HG03342 (cell line): Measurements from ENCODE around the gene CCR7.

Experiments used
- ATAC-seq: cut with Tn5 transposase; IDR thresholded peaks from one replicate; pipeline ENCODE4 v1.9.1; 2021; ENCODE audit warnings: mild to moderate bottlenecking, moderate library complexity; ENCODE audit not compliant: unreplicated experiment

CCR7 gene

DNA sequence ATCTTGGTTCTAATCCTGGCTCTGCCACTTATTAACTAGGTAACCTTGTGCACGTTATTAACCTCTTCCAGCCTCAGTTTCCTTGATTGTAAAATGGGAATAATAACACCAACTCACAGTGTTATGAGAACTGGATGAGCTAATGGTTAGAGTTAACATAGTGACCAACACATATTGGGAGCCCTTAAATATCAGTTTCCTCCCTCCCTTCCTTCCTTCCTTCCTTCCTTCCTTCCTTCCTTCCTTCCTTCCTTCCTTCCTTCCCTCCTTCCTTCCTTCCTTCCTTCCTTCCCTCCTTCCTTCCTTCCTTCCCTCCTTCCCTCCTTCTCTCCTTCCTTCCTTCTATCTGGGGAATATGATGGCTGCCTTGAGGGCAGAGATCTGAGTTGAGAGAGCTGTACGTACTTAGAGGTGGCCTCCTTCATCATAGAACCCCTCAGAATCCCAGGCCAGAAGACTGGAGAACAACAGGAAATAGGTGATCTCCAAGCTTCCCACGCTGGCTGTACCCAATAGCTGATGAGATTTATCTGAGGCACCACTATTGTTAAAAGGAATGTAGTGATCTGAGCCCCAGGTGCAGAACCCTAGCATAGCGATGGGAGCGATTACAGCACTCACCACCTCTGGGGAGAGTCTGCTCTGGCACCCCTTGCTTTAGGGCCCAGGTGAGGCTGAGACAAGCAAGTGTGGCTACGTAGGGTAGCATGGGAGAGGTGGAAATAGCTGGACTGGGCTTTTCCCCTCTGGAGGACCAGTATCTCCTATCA is 26.2 kb downstream of the CCR7 start:
- no peak for ATAC-seq

DNA sequence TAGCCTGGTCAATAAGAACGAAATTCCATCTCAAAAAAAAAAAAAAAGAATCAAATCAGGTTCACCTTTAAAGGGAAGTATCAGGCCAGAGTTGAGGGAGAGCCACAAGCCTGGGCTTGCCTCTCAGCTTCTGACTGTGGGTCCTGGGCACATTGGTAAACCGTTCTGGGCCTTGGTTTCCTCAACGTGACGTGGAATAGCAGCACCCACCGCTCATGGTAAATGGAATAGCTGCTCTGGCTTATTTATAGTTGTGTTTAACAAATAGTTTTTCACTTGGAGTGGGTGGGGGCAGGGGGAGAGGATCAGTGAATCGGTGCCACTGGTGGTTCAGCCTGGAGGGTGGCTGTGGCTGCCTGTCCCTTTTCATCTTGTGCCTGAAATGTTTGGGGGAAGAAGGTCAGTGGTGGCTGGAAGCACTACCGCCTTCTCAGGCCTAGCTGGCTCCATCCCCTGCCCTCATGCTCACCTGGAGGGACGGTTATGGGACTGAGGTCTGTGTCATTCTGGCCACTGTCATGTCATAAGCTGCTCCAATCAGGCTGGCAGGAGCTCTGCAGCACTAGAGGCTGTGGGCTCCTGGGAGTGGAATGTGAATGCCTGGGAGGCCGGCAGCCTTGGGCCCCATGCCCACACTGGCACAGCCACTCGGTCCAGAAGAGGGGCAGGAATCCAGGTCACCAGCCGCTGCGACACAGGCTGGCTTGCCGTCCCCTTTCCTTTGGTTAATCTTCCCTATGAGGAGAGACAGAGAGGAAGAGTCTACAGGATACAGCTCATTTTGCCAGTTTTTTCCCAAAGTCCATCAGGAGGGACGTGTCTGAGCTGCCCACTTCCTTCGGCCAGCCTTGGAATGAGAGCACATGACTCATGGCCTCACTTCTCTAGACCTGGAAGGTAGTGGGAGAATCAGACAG is 27.0 kb downstream of the CCR7 start:
- ATAC-seq = no peak

DNA sequence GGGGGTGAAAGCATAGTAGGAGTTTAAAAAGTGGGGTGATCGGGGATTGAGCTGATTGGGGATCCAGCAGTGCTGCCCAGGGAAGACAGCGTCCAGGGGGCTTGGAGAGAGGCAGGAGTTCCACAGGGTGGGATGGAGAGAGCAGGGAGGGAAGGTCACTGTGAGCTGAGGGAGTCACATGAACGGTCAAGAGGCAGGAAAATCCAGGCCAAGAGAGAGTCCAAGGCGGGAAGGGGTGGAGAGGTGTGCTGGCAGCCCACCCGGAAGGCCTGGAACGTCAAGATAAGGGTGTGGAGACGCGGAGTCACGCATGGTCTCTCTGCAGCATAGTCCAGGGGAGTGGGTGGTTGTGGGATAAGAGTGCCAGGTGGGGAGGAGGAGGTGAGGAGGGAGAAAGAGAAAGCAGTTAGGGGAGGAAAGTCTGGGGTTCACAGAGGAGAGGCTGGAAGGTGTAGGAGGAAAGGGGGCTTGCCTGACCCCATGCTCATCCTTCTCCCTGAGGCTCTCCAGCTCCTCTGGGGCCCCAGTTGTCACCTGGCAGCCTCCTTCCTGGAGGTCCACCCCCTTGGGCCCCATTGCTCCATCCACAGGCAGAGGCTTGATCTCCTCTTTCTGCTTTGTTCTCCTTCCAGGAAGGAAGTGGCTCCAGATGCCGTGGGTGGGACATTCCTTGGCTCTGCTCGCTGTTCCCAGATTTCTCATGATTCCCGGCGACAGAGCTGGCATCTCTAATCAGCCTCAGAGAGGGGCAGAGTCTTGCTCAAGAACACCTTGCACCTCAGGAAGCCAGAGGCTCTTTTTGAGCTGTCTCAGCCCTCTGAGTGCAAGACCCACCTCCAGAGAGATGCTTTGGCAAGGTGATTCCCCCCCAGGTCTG is 28.7 kb downstream of the CCR7 start:
- no peak for ATAC-seq

DNA sequence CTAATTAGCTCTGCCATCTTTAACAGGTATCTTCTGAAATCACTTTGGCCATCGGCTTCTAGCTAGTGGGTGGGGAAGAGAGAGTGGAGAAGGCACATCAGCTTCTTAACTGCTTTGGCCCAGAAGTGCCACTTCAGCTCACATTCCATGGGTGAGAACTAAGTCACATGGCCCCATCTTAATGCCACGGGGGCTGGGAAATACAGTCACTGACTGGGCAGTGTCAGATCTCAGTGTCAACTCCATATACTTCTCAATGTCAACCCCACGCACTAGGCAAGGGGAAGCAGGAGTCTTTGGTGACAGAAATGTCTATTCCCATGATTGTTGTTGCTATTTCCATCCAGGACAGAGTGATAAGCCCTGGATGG is 29.4 kb downstream of the CCR7 start:
- ATAC-seq = no peak

DNA sequence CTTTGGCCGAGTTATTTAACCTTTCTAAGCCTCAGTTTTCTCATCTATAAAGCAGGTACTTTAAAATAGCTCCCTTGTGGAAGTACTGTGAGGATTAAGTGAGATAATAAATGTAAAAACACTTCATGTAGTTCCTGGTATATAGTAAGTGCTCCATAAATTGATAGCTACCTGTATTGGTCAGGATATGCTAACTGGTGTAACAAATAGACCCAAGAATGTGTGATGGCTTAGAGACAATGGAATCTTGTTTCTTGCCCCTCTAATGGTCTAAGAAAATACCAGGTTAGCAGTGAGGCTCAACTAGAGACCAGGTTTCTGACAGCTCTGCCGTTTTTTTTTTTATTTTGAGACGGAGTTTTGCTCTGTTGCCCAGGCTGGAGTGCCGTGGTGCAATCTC is 29.8 kb downstream of the CCR7 start:
- ATAC-seq = no peak

DNA sequence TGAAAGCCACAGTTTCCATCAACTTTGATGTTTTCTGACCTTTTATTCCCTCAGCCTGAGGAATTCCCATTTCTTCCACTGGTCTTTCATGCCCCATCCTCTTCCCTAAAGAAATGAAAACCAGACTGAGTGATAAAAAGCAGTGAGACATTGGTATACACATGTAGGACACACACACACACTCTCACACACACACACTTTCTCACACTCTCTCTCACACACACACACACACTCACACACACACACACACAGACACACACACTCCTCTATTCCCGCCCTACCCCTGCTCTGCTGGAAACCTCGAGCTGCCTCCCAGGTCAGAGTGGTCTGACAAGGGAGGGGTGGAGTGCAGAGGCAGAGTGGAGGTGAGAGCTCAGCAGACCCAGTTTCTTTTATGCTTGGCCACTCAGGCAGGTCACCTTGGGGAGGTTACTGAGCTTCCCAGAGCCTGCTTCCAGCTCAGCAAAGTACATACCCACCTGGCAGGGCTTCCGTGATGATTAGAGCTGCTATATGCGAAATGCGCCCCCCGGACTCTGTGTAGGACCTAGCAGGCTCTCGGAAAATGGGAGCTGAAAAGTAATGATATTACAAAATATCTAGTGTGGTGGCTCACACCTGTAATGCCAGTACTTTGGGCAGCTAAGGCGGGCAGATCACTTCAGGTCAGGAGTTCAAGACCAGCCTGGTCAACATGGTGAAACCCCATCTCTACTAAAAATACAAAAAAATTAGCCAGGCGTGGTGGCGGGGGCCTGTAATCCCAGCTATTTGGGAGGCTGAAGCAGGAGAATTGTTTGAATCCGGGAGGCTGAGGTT is 30.7 kb downstream of the CCR7 start:
- ATAC-seq = no peak

DNA sequence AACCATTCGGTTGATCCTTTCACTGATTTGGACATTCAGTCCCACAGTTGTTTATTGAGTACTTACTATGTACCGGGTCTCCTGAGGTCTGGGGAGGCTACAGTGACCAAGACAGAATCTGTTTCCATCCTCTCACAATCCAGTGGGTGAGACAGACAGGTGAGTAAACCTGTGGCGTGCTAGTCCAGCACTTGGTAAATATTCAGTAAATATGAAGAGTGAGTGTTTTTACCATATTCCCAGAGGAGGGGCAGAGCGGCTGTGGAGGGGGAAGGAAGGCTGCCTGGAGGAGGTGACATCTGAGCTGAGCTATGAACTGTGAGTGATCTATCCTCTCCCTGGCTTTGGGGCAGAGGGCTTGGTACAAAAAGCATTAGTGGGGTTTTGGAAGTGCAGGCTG is 31.4 kb downstream of the CCR7 start:
- ATAC-seq = no peak

DNA sequence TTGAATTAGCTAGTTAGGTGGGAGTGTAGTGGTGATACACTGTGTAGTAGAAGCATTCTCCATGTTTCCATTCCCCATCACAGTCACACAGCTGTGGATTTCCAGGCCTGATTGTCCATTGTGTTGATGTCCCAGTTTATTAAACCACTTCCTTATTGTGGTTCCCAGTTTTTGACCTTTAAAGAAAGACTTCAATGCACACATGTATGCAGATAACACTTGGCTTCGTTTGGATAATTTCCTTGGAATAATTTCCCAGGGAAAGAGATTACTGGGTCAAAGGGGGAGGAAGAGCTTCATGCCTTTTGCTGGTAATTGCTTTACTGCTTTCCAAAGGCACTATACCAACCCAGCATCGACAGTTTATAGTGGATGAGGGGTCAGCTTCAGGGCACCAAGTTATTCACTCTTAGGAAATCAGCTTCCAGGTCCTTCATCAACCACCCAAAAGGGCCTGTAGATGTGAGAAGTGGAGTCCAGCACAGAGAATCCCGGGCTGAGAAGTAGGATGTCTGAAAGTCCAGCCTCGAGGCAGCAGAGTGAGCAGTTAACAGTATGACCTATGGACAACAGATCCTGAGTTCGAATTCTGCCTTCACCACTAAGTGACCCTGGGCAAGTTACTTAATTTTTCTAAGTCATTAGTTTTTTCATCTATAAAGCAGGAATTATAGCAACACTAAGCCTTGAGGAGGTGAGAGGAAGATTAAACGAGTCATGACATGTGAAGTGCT is 32.6 kb downstream of the CCR7 start:
- ATAC-seq = no peak

DNA sequence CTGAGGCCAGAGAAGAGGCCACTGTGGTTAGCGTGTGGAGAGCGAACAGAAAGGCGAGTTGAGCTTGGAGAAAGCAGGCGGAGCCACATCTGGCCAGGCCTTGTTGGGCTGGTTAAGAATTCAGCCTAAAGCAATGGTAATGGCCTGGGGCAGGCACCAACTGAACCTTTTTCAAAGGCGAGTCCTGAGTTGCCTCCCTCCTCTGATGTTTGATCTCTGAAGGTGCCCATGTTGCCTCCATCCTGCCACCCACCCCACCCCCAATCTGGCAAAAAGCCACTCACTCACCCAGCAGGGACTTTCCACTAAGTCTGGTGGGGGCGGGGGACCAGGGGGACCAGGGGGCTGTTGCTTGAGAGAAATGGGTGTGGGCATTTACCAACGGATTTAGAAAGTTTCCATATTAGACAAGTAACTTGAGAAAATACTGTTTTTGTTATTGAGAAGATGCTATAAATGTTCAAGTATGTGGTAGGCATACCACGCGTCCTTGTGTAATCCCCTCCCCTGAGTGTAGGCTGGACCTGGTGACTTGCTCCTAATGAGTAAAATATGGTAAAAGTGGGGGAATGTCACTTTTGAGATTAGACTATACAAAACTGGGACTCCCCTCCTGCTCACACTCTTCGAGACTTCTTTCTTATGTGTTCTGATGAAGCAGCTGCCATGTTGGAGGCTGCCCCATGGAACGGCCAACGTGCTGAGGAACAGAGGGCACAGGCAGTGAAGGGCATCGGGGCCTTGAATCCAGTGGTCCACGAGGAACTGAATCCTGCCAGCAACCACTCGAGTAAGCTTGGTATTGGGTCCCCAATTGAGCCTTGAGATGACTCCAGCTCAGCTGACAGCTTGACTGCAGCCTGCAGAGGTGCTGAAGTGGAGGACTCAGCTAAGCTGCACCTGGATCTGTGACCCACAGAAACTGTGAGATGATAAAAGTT is 34.0 kb downstream of the CCR7 start:
- no peak for ATAC-seq

DNA sequence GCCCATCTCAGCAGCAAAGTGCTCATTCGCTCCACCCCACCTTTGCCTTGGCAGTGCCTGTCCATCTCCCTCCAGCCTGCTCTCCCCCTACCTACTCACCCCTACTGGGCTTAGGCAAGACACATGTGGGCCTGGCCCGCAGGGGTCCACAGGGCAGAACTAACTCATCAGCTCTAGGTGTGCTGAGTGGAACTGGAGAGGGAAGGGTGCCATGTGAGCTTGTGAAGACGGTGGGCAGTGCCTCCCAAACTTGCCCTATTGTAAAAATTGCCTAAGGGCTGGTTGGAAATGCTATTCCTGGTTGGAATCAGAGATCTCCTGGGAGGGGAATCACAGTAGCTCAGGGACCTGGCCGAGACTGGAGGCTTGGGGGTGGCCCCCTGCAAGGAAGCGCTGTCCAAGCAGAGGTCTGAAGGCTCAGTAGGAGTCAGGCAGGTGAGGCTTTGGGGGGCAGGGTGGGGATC is 34.7 kb downstream of the CCR7 start:
- no peak for ATAC-seq

DNA sequence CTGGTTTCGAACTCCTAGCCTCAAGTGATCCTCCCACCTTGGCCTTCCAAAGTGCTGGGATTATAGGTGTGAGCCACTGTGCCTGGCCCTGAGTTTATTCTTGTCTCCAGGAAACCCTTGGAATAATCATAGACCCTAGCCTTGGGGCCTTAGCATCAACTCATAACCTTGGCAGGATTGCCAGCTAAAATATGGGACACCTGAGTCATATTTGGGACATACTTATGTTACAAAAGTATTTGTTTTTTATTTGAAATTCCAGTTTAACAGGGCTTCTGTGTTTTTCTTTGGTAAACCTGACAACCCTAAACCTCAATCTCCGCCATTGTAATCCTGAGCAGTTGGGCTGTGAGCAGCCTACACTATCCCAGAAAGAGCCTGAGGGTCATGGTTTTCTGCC is 35.3 kb downstream of the CCR7 start:
- no peak for ATAC-seq

DNA sequence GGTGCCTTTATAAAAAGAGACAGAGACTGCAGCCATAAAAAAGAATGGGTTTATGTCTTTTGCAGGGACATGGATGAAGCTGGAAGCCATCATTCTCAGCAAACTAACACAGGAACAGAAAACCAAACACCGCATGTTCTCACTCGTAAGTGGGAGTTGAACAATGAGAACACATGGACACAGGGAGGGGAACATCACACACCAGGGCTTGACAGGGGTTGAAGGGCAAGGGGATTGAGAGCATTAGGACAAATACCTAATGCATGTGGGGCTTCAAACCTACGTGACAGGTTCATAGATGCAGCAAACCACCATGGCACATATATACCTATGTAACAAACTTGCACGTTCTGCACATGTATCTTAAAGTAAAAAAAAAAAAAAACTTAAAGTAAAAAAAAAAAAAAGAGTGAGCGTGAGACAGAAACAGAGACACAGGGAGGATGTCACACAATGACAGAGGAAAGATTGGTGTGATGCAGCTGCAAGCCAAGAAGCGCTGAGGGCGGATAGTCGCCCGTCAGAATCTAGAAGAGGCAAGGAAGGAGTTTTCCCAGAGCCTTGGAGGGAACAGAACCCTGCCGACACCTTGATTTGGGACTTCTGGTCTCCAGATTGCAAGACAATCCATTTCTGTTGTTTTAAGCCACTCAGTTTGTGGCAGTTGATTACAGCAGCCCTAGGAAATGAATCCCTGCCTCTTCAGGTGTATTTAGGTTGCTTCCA is 36.4 kb downstream of the CCR7 start:
- no peak for ATAC-seq

DNA sequence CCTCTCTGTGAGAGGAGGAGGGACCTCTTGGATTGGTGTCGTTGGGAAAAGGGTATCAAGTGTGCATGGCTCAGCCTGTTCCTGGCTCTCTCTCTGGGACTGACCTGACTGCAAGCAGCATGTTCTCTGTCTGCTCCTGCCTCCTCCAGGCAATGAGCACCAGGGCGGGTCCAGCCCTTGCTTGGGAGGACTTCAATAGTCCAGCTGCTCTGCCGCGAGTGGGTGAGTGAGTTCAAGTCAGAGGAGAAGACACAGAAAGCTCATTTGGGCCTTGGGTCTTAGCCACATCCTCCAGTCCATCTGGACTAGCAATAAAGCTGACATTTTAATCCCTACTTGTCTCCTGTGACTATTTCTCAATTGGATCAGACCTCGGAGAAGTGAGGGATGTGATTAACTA is 38.6 kb downstream of the CCR7 start:
- no peak for ATAC-seq

DNA sequence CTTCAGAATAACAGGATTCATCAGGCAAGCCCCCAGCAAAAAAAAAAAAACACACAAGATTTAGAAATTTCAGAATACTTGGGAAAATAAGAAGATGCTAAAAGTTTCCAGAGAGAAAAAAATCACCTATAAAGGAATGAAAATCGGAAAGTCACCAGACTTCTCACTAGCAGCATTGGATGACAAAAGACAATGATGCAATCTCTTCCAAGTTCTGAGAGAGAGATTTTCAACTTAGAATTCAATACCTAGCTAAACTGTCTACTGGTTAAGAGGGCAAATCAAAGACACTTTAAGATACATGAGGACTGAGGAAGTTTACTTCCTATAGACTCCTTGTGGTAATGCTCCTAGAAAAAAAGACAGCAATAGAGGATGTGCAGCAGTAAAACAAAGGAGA is 40.0 kb downstream of the CCR7 start:
- no peak for ATAC-seq

DNA sequence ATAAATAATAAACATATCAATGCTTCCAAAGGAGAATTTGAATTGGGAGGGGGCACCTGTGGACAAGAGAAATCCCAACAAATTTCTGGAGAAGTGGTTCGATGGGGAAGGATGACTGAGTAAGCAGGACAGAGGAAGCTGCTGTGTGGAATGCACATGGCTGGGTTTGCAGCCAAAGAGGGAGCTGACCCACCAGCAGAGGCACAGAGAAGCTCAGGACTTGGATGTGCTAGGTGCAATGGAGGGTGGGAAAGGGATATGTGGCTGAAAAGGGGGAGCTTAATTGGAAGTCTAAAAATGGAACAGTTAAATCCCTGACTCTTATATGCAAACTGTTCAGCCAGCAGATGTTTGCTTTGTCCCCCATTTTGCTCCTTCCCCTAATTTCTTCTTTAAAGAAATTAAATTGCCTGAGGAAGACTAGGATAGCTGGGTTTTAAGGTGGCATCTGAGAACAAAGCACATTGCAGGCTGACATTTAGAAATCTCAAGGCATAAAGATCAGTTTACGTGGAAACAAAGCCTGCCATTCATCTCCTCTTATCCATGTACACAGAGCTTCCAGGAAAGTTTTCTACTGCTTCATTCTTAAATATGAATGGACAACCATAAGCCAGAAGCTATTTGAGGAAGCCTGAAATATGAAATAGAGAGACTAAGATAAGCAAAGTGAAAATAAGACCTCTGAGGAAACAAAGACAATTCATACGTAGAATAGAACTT is 40.9 kb downstream of the CCR7 start:
- ATAC-seq = no peak

DNA sequence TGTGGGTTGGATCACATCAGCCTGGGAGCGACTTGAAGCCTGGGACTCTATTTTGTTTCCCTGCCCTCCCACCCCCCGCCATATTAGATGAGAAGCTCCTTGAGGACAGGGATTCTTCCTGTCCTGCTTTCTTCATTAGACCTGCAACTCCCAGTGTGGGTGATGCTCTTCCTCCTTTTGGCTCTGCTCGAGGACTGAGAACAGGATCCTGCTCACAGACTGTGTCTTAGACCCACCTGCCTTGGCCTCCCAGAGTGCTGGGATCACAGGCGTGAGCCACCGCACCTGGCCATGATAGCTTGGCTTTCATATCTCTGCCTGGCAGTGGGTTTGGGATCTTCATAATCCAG is 42.3 kb downstream of the CCR7 start:
- ATAC-seq = no peak

DNA sequence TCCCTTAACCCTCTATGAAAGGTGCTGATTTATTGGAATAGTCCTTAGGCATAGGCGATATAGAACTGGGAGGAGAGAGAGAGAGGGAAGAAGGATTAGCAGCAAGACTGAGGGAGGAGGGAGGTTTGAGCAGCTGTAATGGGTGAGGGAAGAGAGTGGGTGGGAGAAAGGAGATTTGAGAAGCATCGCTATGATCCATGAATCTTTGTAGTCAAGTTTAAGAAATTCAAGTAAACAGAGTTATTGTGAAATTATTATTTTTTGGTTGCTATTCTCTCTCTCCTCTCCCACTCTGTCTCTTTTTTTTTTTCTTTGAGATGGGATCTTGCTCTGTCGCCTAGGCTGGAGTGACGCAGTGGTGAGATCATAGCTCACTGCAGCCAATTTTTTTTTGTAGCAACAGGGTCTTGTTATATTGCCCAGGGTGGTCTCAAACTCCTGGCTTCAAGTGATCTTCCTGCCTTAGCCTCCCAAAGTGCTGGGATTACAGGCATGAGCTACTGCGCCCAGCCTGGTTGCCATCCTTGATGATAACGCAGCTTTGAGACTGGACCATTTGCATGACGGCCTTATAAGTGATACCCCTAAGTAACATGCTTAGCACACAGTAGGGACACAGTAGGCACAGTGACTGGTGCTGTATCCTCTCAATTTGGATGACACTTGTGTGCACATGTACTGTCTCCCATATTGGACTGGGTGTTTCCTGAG is 42.9 kb downstream of the CCR7 start:
- ATAC-seq = no peak
